Measurements from ENCODE around the gene ZPBP.

- TF ChIP-seq GATA2 (IDR thresholded peaks at IDR 0.05; ENCODE audit: low read depth, low read length) (no peak), GATA3 (IDR thresholded peaks at IDR 0.05; ENCODE audit: low read depth, low read length) (no peak)
Observed at GRCh38 chr7:50022991-50023390, 70.1 kb downstream of the ZPBP start.
